Thymus (tissue), 11 donors: Measurements from ENCODE around the gene LCORL. TPM values are rescaled to one million over a fixed set of nuclear protein-coding genes. Genes with fewer than 3 reads are reported as not detected.

Source experiments
- DNase-seq, 9 donors: peaks; one replicate each; pipeline ENCODE4 v3.0.0-alpha.2; 2013; ENCODE audit warnings: low spot score in 9 of 9, low read depth in 6 of 9, missing footprints in 1 of 9
- H3K27ac ChIP-seq, 2 donors: one replicate each; pipeline ENCODE4 v1.5.1; 2013; ENCODE audit warnings: control low read depth in 1 of 2, low read depth in 1 of 2, low read length in 1 of 2, mild to moderate bottlenecking in 1 of 2, moderate library complexity in 1 of 2
- H3K27me3 ChIP-seq, 2 donors: one replicate each; pipeline ENCODE4 v1.5.1; 2013; ENCODE audit warnings: low read length in 1 of 2; ENCODE audit not compliant: control insufficient read depth in 2 of 2, insufficient read depth in 1 of 2
- H3K36me3 ChIP-seq, 2 donors: one replicate each; pipeline ENCODE4 v1.5.1; 2013; ENCODE audit warnings: low read length in 1 of 2, mild to moderate bottlenecking in 1 of 2, moderate library complexity in 1 of 2; ENCODE audit not compliant: control insufficient read depth in 2 of 2, insufficient read depth in 2 of 2
- H3K4me1 ChIP-seq, 2 donors: one replicate each; pipeline ENCODE4 v1.5.1; 2013; ENCODE audit warnings: low read length in 2 of 2; ENCODE audit not compliant: control insufficient read depth in 2 of 2, insufficient read depth in 2 of 2
- H3K4me3 ChIP-seq, 2 donors: one replicate each; pipeline ENCODE4 v1.5.1; 2013; ENCODE audit warnings: low read length in 2 of 2, control low read depth in 1 of 2, mild to moderate bottlenecking in 1 of 2
- H3K9me3 ChIP-seq, 2 donors: one replicate each; pipeline ENCODE4 v1.5.1; 2013; ENCODE audit warnings: low read length in 1 of 2, mild to moderate bottlenecking in 1 of 2; ENCODE audit not compliant: control insufficient read depth in 2 of 2, insufficient read depth in 1 of 2
- WGBS: extraction: QIAGEN DNeasy Blood & Tissue Kit; methylation state at CpG from one replicate; pipeline ENCODE4 v1.1.7; 2013; 5-methylcytosine and 5-hydroxymethylcytosine counted together
- polyA plus RNA-seq: library from polyadenylated mRNA; stranded (reverse); fragments of 200-250 nt; gene quantifications from one replicate; pipeline ENCODE4 v1.2.3, GENCODE V29; 2013
- total RNA-seq: library from RNA; stranded (reverse); fragments of 120-200 nt; gene quantifications from one replicate; pipeline ENCODE4 v1.2.4, GENCODE V29; 2013
- donor health status: healthy.

The LCORL gene
- total and polyA plus RNA-seq, 2 donors: 4.5 to 13.3 TPM

GRCh38 chr4:17932041-17932440 is 89.5 kb downstream of the LCORL start:
- Histone ChIP-seq H3K36me3 (no peaks in the 10 kb centered on the region), H3K27ac (no peak overlapping the region), H3K27me3 (no peaks in the 10 kb centered on the region), H3K9me3 (peaks cover 0 to 2% of the 10 kb centered on the region in 2 donors), H3K4me1 (no peaks in the 10 kb centered on the region), H3K4me3 (no peak overlapping the region)
- WGBS: 66% methylated on average over 3 of the region's 3 CpGs
- DNase-seq: no peak

- Histone ChIP-seq H3K36me3 (peaks cover under 1% of the 10 kb centered on the region in 2 donors), H3K4me1 (no peaks in the 10 kb centered on the region), H3K27me3 (no peaks in the 10 kb centered on the region), H3K4me3 (no peak overlapping the region), H3K9me3 (peaks cover 0 to 2% of the 10 kb centered on the region in 2 donors), H3K27ac (no peak overlapping the region)
- no peak for DNase-seq
- WGBS: 97% methylated on average over 3 of the region's 3 CpGs
These were observed 91.3 kb downstream of the LCORL start for GRCh38 chr4:17930256-17930655.

GRCh38 chr4:17924189-17924588 is 97.4 kb downstream of the LCORL start:
- Histone ChIP-seq H3K4me3 (no peak overlapping the region), H3K9me3 (peaks cover 0 to 2% of the 10 kb centered on the region in 2 donors), H3K4me1 (no peaks in the 10 kb centered on the region), H3K27me3 (no peaks in the 10 kb centered on the region), H3K36me3 (peaks cover 4 to 7% of the 10 kb centered on the region in 2 donors), H3K27ac (no peak overlapping the region)
- 98% methylated on average over 5 of the region's 5 CpGs for WGBS
- no peak for DNase-seq

GRCh38 chr4:17921451-17921850 is 100.1 kb downstream of the LCORL start:
- Histone ChIP-seq H3K4me1 (no peaks in the 10 kb centered on the region), H3K9me3 (no peaks in the 10 kb centered on the region)
- WGBS: 100% methylated on average over 1 of the region's 1 CpG

GRCh38 chr4:17920681-17921080 is 100.9 kb downstream of the LCORL start:
- Histone ChIP-seq H3K9me3 (no peaks in the 10 kb centered on the region), H3K27me3 (no peaks in the 10 kb centered on the region), H3K27ac (no peak overlapping the region), H3K4me1 (no peaks in the 10 kb centered on the region), H3K36me3 (peaks cover 4 to 7% of the 10 kb centered on the region in 2 donors), H3K4me3 (no peak overlapping the region)
- 99% methylated on average over 1 of the region's 1 CpG for WGBS
- no peak for DNase-seq

More at GRCh38 chr4:17921451-17921850, 100.1 kb downstream of the LCORL start:
- Histone ChIP-seq H3K27ac (no peak overlapping the region), H3K36me3 (peaks cover 4 to 7% of the 10 kb centered on the region in 2 donors), H3K27me3 (no peaks in the 10 kb centered on the region), H3K4me3 (no peak overlapping the region)
- DNase-seq: no peak

GRCh38 chr4:17915439-17915838 is 106.1 kb downstream of the LCORL start:
- Histone ChIP-seq H3K4me1 (no peaks in the 10 kb centered on the region), H3K27me3 (no peaks in the 10 kb centered on the region), H3K27ac (no peak overlapping the region), H3K9me3 (no peaks in the 10 kb centered on the region), H3K4me3 (no peak overlapping the region), H3K36me3 (peaks cover 0 to 15% of the 10 kb centered on the region in 2 donors)
- DNase-seq: no peak

- no peaks in the 10 kb centered on the region for H3K9me3 ChIP-seq
- peaks cover 0 to 15% of the 10 kb centered on the region in 2 donors for H3K36me3 ChIP-seq
- DNase-seq: no peak
- no peak overlapping the region for H3K27ac ChIP-seq
- H3K27me3 ChIP-seq: no peaks in the 10 kb centered on the region
- 99% methylated on average over 9 of the region's 9 CpGs for WGBS
- H3K4me1 ChIP-seq: no peaks in the 10 kb centered on the region
- H3K4me3 ChIP-seq: no peak overlapping the region
These were observed 109.5 kb downstream of the LCORL start for GRCh38 chr4:17912011-17912410.

DNA sequence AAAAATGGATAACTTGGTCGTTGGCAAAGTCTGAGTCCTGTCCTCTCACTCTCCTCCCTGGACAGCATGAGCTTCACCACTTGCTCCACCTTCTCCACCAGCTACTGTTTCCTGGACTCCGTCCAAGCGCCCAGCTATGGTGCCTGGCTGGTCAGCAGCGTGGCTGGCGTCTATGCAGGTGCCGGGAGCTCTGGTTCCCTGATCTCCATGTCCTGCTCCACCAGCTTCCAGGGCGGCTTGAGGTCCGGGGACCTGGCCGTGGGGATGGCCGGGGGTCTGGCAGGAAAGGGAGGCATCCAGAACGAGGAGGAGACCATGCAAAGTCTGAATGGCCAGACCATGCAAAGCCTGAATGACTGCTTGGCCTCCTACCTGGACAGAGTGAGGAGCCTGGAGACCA is 109.9 kb downstream of the LCORL start:
- no peak overlapping the region for H3K4me3 ChIP-seq
- H3K36me3 ChIP-seq: peaks cover 0 to 15% of the 10 kb centered on the region in 2 donors
- H3K4me1 ChIP-seq: no peaks in the 10 kb centered on the region
- H3K9me3 ChIP-seq: no peaks in the 10 kb centered on the region
- DNase-seq: no peak
- WGBS: 98% methylated on average over 11 of the region's 11 CpGs
- no peaks in the 10 kb centered on the region for H3K27me3 ChIP-seq
- no peak overlapping the region for H3K27ac ChIP-seq

DNA sequence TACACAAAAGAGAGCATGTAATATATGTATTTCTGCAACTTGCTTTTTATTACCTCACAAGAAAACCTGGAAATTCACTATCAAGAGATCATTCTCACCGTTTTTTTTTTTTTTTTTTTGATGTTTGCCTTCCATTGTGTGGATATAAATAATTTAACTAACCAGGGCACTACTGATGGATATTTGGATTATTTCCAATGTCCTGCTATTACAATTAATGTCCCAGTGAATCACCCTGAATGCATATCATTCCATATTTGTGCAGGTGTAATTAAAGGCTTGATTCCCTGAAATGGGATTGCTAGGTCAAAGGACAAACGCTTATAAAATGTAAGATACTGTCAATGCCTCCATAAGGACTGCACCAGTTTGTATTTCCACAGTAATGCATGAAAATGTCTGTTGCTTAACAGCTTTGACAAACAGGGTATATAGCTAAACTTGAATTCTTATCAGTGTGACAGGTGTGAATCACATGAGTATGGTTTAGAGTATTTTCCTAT is 123.0 kb downstream of the LCORL start:
- 93% methylated on average over 2 of the region's 2 CpGs for WGBS
- no peak for DNase-seq

GRCh38 chr4:17895481-17895880 is 126.1 kb downstream of the LCORL start:
- H3K27me3 ChIP-seq: no peaks in the 10 kb centered on the region
- no peak overlapping the region for H3K27ac ChIP-seq
- H3K4me3 ChIP-seq: no peak overlapping the region
- DNase-seq: no peak
- no peaks in the 10 kb centered on the region for H3K9me3 ChIP-seq
- WGBS: 97% methylated on average over 3 of the region's 3 CpGs
- H3K36me3 ChIP-seq: no peaks in the 10 kb centered on the region
- no peaks in the 10 kb centered on the region for H3K4me1 ChIP-seq

More for the DNA sequence above, 123.0 kb downstream of the LCORL start:
- no peaks in the 10 kb centered on the region for H3K27me3 ChIP-seq
- no peaks in the 10 kb centered on the region for H3K36me3 ChIP-seq
- no peaks in the 10 kb centered on the region for H3K9me3 ChIP-seq
- no peak overlapping the region for H3K27ac ChIP-seq
- H3K4me1 ChIP-seq: no peaks in the 10 kb centered on the region
- no peak overlapping the region for H3K4me3 ChIP-seq
